Activated CD4-positive, alpha-beta memory T cell treated with anti-CD3 and anti-CD28 coated beads for 36 hours (primary cell): ENCODE data around the gene OOSP2. TPM values are rescaled to one million over a fixed set of nuclear protein-coding genes. Genes with fewer than 3 reads are reported as not detected.
"Not testable (repeated sequence)": the region's sequence is repeated elsewhere in the genome, so short reads cannot be mapped to it uniquely, and the experiment has no call there.

Experiments used
- CTCF ChIA-PET: fragments of 350-600 bp; sonication (Branson Sonifier 250); formaldehyde crosslinking; loops from one replicate; lab custom pipeline; 2021; ENCODE audit warnings: antibody characterized with exemption, inconsistent platforms; lab: Charles Lee
- POLR2A ChIA-PET: fragments of 350-600 bp; sonication (Branson Sonifier 250); formaldehyde crosslinking; loops from one replicate; lab custom pipeline; 2021; ENCODE audit warnings: antibody characterized with exemption; lab: Charles Lee
- DNase-seq: peaks from one replicate; pipeline ENCODE4 v3.0.0-alpha.2; 2020
- H3K27ac Mint-ChIP-seq: one replicate; pipeline ENCODE4 v1.8.0; 2021; ENCODE audit warnings: mixed read lengths
- H3K27me3 Mint-ChIP-seq: one replicate; pipeline ENCODE4 v1.8.0; 2021; ENCODE audit warnings: mixed read lengths
- H3K36me3 Mint-ChIP-seq: one replicate; pipeline ENCODE4 v1.8.0; 2021; ENCODE audit warnings: mixed read lengths
- H3K4me1 Mint-ChIP-seq: one replicate; pipeline ENCODE4 v1.8.0; 2021; ENCODE audit warnings: low read depth, mixed read lengths
- H3K4me3 Mint-ChIP-seq: one replicate; pipeline ENCODE4 v1.8.0; 2021; ENCODE audit warnings: mild to moderate bottlenecking, mixed read lengths
- H3K9me3 Mint-ChIP-seq: one replicate; pipeline ENCODE4 v1.8.0; 2021; ENCODE audit warnings: mixed read lengths
- intact Hi-C: fragments of 100-400 bp; cut with micrococcal nuclease; formaldehyde crosslinking; loops from one replicate; pipeline ENCODE4 v1.15.1; 2023
- total RNA-seq, 2 experiments: library from RNA; stranded (reverse); gene quantifications; one replicate each; pipeline ENCODE4 v1.2.3, GENCODE V29; 2021

OOSP2 gene
- total RNA-seq, 2 experiments from 2014 or later = not detected

DNA sequence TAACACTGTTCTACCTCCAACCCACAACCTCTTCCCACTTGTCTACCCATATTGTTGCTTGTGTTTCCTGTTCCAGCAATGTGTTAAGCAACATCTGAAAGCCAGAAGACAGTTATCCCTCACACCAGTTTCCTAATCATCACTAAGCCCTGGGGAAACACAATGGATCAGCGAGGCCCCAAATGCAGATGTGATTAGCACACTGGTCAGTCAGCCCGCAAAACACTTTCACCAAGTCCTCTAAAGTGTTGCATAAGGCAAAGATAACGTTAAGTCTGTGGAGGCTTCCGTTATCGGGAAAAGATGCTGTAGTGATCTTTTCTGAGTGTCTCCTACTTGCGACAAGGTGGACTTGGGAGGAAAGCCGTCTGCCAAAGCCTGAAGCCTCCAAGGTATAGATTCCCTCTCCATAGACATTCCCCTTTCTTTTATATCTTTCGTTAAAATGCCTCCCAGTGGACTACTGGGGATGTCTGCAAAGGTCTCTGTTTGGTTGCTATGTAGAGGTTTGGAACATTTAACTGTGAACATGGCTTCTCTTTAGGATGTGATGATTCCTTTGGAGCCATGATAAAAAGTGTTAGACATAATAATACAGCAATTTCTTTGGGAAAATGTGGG, 16.2 kb downstream of the OOSP2 start, which contains the start of gene MS4A3:
TSS of gene MS4A3 (plus strand) at position 317 of the 621 bp plus-strand sequence. CDS start 4,496 bp downstream, outside the sequence.
- Mint-ChIP-seq H3K27ac (no peak within 1 kb of the TSS), H3K9me3 (peaks cover 3% of the 10 kb centered on the region), H3K27me3 (peaks cover 19% of the 10 kb centered on the region), H3K4me3 (no peak within 1 kb of the TSS), H3K4me1 (peaks cover 2% of the 10 kb centered on the region), H3K36me3 (no peaks in the 10 kb centered on the region)
- intact Hi-C loops = no loop called here
- ChIA-PET POLR2A (no interaction called here), CTCF (no interaction called here)
- DNase-seq = no peak

DNA sequence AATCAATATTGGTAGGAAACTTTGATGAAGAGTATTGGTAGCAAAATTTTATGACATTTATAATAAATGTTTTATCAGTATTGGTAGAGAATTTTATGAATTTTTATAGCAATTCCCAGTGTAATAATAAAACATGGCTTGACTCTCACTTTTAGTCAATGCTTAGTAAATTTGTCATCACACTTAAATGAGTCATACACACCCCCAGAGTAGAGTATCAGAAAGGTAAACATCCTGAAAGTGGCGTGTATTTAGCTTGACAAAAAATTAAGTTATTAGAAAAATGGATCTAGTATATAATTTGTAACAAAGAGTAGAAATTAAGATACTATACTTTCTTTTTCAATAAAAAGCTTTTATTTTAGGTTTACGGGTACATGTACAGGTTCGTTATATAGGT, 18.8 kb downstream of the OOSP2 start:
- DNase-seq = no peak
- ChIA-PET CTCF (no interaction called here), POLR2A (no interaction called here)
- intact Hi-C loops = no loop called here
- Mint-ChIP-seq H3K27me3 (peaks cover 18% of the 10 kb centered on the region), H3K4me1 (peaks cover 2% of the 10 kb centered on the region), H3K4me3 (no peak overlapping the region), H3K9me3 (peaks cover 3% of the 10 kb centered on the region), H3K27ac (no peak overlapping the region), H3K36me3 (no peaks in the 10 kb centered on the region)

DNA sequence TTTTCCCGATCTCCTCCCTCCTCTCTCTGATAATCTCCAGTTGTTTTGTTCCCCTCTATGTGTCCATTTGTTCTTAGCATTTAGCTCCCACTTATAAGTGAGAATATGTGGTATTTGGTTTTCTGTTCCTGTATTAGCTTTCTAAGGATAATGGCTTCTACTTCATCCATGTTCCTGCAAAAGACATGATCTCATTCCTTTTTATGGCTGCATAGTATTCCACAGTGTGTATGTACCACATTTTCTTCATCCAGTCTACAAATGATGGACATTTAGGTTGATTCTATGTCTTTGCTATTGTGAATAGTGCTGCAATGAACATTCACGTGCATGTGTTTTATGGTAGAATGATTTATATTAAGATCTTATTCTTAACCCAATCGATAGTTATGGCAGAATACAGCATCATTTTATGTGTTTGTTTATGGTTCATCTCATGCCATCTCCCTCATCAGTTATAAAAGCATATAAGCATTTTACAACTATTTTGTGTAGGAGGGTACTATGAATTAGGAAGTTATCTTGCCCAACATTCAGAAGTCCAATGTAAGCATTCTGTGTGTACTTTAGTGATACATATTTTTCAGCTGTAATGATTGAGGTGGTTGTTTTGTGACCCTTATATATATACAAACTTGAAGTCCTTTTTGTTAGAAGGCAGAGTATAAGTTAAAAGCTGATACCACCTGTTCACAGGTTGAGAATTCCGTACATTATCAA, 19.5 kb downstream of the OOSP2 start:
- no peak for DNase-seq
- Mint-ChIP-seq H3K27ac (no peak overlapping the region), H3K36me3 (no peaks in the 10 kb centered on the region), H3K9me3 (peaks cover 3% of the 10 kb centered on the region), H3K27me3 (peaks cover 18% of the 10 kb centered on the region), H3K4me1 (peaks cover 2% of the 10 kb centered on the region), H3K4me3 (no peak overlapping the region)
- POLR2A ChIA-PET = no interaction called here
- intact Hi-C loops = no loop called here
- CTCF ChIA-PET = no interaction called here

DNA sequence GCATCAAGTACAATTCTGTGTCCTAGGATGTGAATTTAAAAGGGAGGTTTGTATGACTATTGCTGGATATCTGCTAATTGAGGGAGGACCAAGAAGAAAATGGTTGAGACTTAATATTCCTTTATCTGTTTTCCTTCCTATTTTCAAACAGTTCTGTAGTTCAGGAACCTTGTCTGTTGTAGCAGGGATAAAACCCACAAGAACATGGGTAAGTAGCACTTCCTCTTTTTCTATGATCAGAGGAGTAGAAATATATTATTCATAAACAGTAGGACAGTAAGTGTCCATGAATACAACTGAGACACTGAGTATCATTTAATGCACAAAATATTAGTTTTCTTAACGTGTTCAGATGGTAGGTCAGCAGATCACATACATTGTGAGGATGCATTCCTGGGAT, 23.9 kb downstream of the OOSP2 start:
- Mint-ChIP-seq H3K36me3 (no peaks in the 10 kb centered on the region), H3K27ac (no peak overlapping the region), H3K27me3 (peaks cover 4% of the 10 kb centered on the region), H3K4me1 (peaks cover 2% of the 10 kb centered on the region), H3K4me3 (no peak overlapping the region), H3K9me3 (peaks cover 3% of the 10 kb centered on the region)
- CTCF ChIA-PET = no interaction called here
- no peak for DNase-seq
- POLR2A ChIA-PET = no interaction called here
- intact Hi-C loops = no loop called here

DNA sequence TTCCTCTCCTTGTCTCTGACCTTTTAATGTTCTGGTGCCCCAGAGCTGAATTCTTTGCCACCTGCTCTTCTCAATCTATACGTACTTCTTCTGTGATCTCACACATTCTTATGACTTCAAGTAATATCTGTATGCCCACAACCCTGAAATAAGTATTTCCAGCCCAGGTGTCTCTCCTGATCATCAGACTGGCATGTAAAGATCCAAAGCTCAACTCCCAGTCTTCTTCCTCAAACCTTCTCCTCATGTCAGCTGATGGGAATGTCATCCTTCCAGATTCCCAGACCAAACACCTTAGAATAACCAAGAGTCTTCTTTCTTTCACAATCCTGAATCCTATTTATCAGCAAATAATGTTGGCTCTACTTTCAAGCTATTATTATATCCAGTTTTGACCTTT, 25.6 kb downstream of the OOSP2 start:
- no peak for DNase-seq
- POLR2A ChIA-PET = no interaction called here
- no peaks in the 10 kb centered on the region for H3K36me3 Mint-ChIP-seq

DNA sequence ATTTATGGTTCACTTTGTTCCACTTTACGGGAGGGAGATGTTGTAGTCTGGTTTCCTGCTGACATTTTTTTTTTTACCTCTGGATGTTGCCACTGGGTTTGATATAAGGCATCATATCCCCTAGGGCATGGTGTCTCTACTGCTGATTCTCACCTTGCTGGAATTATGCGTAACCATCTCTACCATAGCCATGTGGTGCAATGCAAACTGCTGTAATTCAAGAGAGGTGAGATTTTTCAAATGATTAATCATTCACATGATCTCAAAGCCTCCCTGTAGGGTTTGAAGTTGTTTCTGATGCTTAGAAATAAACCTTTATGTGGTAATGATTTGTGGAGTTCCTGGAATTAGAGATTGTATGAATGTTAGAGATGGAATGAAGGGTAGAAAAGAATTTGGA, 29.2 kb downstream of the OOSP2 start:
- H3K36me3 Mint-ChIP-seq = no peaks in the 10 kb centered on the region
- no peak for DNase-seq
- peaks cover 4% of the 10 kb centered on the region for H3K27me3 Mint-ChIP-seq
- ChIA-PET POLR2A (no interaction called here), CTCF (interaction anchor here (0.6 kb wide), 1 partner anchor 196 kb away, joined by 4 read pairs; no protein-coding TSS in a partner anchor)
- H3K4me3 Mint-ChIP-seq = no peak overlapping the region
- H3K27ac Mint-ChIP-seq = no peak overlapping the region
- intact Hi-C loops = no loop called here
- H3K4me1 Mint-ChIP-seq = no peaks in the 10 kb centered on the region
- no peaks in the 10 kb centered on the region for H3K9me3 Mint-ChIP-seq

More for the DNA sequence above, 25.6 kb downstream of the OOSP2 start:
- H3K4me1 Mint-ChIP-seq = no peaks in the 10 kb centered on the region
- intact Hi-C loops = no loop called here
- H3K4me3 Mint-ChIP-seq = no peak overlapping the region
- CTCF ChIA-PET = no interaction called here
- no peak overlapping the region for H3K27ac Mint-ChIP-seq
- no peaks in the 10 kb centered on the region for H3K9me3 Mint-ChIP-seq
- H3K27me3 Mint-ChIP-seq = peaks cover 8% of the 10 kb centered on the region

DNA sequence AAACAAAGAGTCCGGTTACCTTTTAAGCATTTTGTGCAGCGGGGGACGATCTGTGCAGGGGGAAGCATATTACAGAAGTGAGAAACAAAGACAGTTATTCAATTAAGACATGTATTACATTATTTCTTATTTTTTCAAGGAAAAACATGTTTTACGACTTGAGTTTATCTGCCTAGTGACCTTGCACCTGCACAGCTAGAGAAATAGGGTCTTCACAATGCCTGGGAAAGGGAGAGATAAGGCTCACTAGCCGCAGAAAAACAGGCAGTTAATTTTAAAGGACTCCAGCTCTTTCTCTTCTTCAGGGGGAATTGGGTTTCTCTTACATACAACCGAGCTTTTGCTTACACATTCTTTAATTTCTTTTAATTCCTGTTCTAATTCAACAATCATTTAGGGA, 31.4 kb downstream of the OOSP2 start:
- DNase-seq, CTCF ChIA-PET, intact Hi-C loops, H3K9me3 Mint-ChIP-seq, H3K27me3 Mint-ChIP-seq, H3K27ac Mint-ChIP-seq, H3K4me1 Mint-ChIP-seq, POLR2A ChIA-PET, H3K36me3 Mint-ChIP-seq, H3K4me3 Mint-ChIP-seq: not testable (repeated sequence)

DNA sequence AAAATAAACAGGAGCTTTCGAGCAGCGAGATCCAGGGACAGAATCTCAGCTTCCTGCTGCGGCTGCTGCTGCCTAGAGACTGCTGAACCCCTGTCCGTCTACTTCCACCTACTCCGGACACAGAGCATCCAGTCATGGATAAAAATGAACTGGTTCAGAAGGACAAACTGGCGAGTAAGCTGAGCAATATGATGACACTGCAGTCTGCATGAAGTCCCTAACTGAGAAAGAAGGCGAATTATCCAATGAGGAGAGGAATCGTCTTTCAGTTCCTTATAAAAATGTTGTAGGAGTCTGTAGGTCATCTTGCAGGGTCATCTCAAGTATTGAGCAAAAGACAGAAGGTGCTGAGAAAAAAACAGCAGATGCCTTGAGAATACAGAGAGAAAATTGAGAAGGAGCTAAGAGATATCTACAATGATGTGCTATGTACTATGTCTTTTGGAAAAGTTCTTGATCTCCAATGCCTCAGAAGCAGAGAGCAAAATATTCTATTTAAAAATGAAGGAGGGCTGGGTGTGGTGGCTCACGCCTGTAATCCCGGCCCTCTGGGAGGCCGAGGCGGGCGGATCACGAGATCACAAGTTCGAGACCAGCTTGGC, 37.1 kb downstream of the OOSP2 start:
- H3K4me3 Mint-ChIP-seq = no peak overlapping the region
- peaks cover 5% of the 10 kb centered on the region for H3K27me3 Mint-ChIP-seq
- peaks cover 6% of the 10 kb centered on the region for H3K9me3 Mint-ChIP-seq
- H3K36me3 Mint-ChIP-seq = no peaks in the 10 kb centered on the region
- no peaks in the 10 kb centered on the region for H3K4me1 Mint-ChIP-seq
- intact Hi-C loops = no loop called here
- ChIA-PET POLR2A (no interaction called here), CTCF (no interaction called here)
- no peak for DNase-seq
- no peak overlapping the region for H3K27ac Mint-ChIP-seq

DNA sequence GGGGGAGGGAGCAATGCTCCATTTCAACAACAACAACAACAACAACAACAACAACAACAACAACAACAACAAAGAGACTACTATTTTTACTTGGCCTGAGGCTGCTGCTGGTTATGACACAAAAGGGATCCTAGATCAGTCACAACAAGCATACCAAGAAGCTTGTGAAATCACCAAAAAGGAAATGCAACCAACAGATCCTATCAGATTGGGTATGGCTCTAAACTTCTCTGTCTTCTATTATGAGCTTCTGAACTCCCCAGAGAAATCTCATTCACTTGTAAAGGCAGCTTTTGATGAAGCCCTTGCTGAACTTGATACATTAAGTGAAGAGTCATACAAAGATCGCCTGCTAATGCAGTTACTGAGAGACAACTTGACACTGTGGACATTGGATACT, 37.8 kb downstream of the OOSP2 start:
- H3K36me3 Mint-ChIP-seq = no peaks in the 10 kb centered on the region
- intact Hi-C loops = no loop called here
- peaks cover 6% of the 10 kb centered on the region for H3K9me3 Mint-ChIP-seq
- H3K27ac Mint-ChIP-seq = no peak overlapping the region
- no peak overlapping the region for H3K4me3 Mint-ChIP-seq
- CTCF ChIA-PET = no interaction called here
- DNase-seq = no peak
- POLR2A ChIA-PET = no interaction called here
- H3K27me3 Mint-ChIP-seq = peaks cover 6% of the 10 kb centered on the region
- no peaks in the 10 kb centered on the region for H3K4me1 Mint-ChIP-seq

DNA sequence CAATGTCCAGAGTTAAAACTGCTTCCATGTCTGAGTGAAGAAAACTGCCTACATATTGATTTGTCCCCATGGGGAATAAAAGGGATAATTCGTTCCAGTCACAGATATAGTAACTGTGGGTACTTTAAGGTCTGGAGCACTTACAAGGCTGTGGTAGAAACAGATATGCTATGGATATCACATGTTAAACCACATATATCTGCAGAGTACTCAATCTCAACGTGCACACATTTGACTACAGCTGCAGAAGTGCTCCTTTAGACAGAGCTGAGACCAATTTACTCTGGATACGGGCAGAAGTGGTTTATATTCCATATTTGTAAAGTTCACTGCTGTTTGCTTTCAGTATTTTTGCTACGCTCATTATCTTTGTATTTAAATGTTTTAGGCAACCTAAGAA, 38.5 kb downstream of the OOSP2 start:
- ChIA-PET CTCF (no interaction called here), POLR2A (no interaction called here)
- H3K36me3 Mint-ChIP-seq = no peaks in the 10 kb centered on the region

DNA sequence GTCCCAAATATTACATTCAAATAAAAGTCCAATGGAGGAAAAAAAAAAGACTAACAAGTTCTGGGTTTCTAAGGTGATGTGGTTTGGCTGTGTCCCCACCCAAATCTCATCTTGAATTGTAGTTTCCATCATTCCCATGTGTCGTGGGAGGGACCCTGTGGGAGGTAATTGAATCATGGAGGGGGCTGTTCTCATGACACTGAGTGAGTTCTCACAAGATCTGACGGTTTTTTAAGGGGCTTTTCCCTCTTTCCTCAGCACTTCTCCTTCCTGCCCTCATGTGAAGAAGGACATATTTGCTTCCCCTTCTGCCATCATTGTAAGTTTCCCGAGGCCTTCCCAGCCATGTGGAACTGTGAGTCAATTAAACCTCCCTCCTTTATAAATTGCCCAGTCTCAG, 40.3 kb downstream of the OOSP2 start:
- intact Hi-C loops = no loop called here
- peaks cover 6% of the 10 kb centered on the region for H3K9me3 Mint-ChIP-seq
- no peak for DNase-seq
- H3K27me3 Mint-ChIP-seq = peaks cover 17% of the 10 kb centered on the region
- no peaks in the 10 kb centered on the region for H3K36me3 Mint-ChIP-seq
- CTCF ChIA-PET = no interaction called here
- H3K4me3 Mint-ChIP-seq = no peak overlapping the region
- H3K27ac Mint-ChIP-seq = no peak overlapping the region
- H3K4me1 Mint-ChIP-seq = no peaks in the 10 kb centered on the region
- POLR2A ChIA-PET = no interaction called here

More for the DNA sequence above, 38.5 kb downstream of the OOSP2 start:
- Mint-ChIP-seq H3K9me3 (peaks cover 6% of the 10 kb centered on the region), H3K27me3 (peaks cover 6% of the 10 kb centered on the region), H3K4me1 (no peaks in the 10 kb centered on the region), H3K4me3 (no peak overlapping the region), H3K27ac (no peak overlapping the region)
- no peak for DNase-seq
- intact Hi-C loops = no loop called here

DNA sequence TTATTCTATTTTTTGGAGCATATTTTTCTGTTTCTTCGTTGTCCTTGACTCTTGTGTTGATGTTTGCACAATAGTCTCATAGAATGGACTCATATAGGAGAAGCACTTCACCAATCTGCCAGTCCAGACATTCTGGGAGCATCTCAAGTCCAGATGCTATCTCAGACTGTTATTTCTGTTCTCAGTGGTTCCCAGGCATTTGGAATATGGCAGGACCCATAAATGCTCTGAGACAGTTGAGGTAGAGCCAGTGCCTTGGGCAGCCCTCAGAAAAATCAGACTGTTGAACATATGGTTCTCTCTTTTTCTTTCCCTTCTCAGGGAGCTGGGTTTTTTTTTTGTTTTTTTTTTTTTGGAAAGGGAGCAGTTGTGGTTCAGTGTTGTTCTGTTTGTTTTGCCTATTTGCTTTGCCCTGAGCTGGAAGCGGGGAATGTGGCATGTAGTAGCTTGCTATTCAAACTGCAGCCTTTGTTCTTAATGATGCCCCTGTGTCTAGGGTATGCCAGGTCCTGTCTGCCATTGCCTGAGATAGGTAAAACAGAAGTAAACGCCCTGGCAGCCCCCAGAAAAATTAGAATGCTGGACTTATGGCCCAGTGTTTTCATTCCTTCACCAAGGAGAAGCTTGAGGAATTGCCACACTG, 44.5 kb downstream of the OOSP2 start:
- DNase-seq = no peak
- POLR2A ChIA-PET = no interaction called here
- H3K4me3 Mint-ChIP-seq = no peak overlapping the region
- peaks cover 2% of the 10 kb centered on the region for H3K9me3 Mint-ChIP-seq
- no peaks in the 10 kb centered on the region for H3K4me1 Mint-ChIP-seq
- no peak overlapping the region for H3K27ac Mint-ChIP-seq
- intact Hi-C loops = no loop called here
- CTCF ChIA-PET = no interaction called here
- H3K27me3 Mint-ChIP-seq = peaks cover 33% of the 10 kb centered on the region
- no peaks in the 10 kb centered on the region for H3K36me3 Mint-ChIP-seq
